Subcutaneous abdominal adipose tissue (tissue), 5 donors: ENCODE measurements around the gene MOCS3.

Source experiments
- H3K27ac ChIP-seq: one replicate; pipeline ENCODE4 v1.7.0; 2013; ENCODE audit warnings: low read depth, mild to moderate bottlenecking, inconsistent platforms, low read length, moderate library complexity
- H3K27me3 ChIP-seq, 5 donors: one replicate each; pipeline ENCODE4 v1.7.0; 2013; ENCODE audit warnings: low read length in 5 of 5, inconsistent platforms in 1 of 5; ENCODE audit not compliant: control insufficient read depth in 5 of 5, insufficient read depth in 4 of 5
- H3K36me3 ChIP-seq, 5 donors: one replicate each; pipeline ENCODE4 v1.7.0; 2013; ENCODE audit warnings: low read length in 5 of 5; ENCODE audit not compliant: control insufficient read depth in 5 of 5, insufficient read depth in 5 of 5
- H3K4me1 ChIP-seq, 5 donors: one replicate each; pipeline ENCODE4 v1.7.0; 2013; ENCODE audit warnings: low read length in 5 of 5, mild to moderate bottlenecking in 3 of 5, moderate library complexity in 1 of 5; ENCODE audit not compliant: control insufficient read depth in 5 of 5, insufficient read depth in 5 of 5
- H3K4me3 ChIP-seq, 5 donors: one replicate each; pipeline ENCODE4 v1.7.0; 2013; ENCODE audit warnings: low read length in 5 of 5, low read depth in 1 of 5
- H3K9ac ChIP-seq, 5 donors: one replicate each; pipeline ENCODE4 v1.7.0; 2013; ENCODE audit warnings: low read length in 5 of 5, mild to moderate bottlenecking in 4 of 5, moderate library complexity in 3 of 5
- H3K9me3 ChIP-seq, 5 donors: one replicate each; pipeline ENCODE4 v1.7.0; 2013; ENCODE audit warnings: low read length in 5 of 5; ENCODE audit not compliant: control insufficient read depth in 5 of 5
- donor health status: healthy.
- donor health status: healthy.
- donor health status: healthy.
- donor health status: healthy.
- donor health status: healthy.

The MOCS3 gene

DNA sequence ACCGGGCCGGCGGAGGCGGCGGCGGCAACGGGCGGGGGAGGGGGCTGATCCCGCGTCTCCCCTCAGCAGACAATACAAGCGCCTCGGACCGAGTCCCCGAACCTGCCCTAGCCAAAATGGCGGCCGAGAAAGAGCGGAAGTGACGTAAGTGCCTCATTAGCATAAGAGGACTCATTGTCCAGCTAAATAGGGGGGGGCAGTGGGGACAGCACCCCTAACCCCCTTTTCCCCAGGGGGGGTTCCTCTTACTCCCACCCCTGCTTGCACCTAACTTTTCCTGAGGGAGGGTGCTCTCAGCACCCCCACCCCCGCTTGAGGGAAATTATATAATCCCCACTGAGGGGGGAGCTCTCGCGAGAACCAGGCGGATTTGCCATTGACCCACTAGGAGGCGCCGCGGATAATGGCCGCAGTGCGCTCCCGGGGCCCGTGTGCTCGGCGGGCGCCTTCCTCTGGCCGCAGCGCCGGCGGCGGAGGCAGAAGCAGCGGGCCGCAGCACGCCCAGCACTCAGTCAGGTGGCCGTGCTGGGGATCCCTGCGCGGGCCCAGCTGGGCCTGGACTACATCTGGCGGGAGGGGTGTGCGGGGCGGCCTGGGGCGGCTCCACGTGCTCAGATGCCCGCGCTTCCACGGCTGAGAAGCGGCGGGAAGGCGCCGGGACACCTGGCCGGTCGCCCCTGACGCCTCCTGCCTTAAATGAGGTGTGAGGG is 27.2 kb upstream of the MOCS3 start, which contains the start of gene ADNP:
ADNP (minus strand) TSS at position 132 of the 710 bp plus-strand sequence. CDS start 27,441 bp downstream, outside the sequence.
- no peaks in the 10 kb centered on the region for H3K9me3 ChIP-seq
- H3K9ac ChIP-seq, result peak within 1 kb of the TSS; percentile 76 to 98 (median 85)
- peak within 1 kb of the TSS; percentile 97 for H3K27ac ChIP-seq
- H3K4me3 ChIP-seq, result peak within 1 kb of the TSS; percentile 65 to 86 (median 84)
- H3K36me3 ChIP-seq, result peaks cover 17 to 29% (median 25%) of the 10 kb centered on the region in 5 donors
- H3K27me3 ChIP-seq, result no peaks in the 10 kb centered on the region
- H3K4me1 ChIP-seq, result peaks cover 4 to 32% (median 26%) of the 10 kb centered on the region in 5 donors

GRCh38 chr20:50932016-50932485 is 26.6 kb upstream of the MOCS3 start:
- Histone ChIP-seq H3K9me3 (no peaks in the 10 kb centered on the region), H3K9ac (peak overlapping the region; percentile 49 to 98 (median 85)), H3K36me3 (peaks cover 20 to 34% (median 28%) of the 10 kb centered on the region in 5 donors), H3K27me3 (no peaks in the 10 kb centered on the region), H3K4me3 (peak overlapping the region; percentile 53 to 84 (median 64)), H3K4me1 (peaks cover 4 to 29% (median 26%) of the 10 kb centered on the region in 5 donors), H3K27ac (peak overlapping the region; percentile 97)

DNA sequence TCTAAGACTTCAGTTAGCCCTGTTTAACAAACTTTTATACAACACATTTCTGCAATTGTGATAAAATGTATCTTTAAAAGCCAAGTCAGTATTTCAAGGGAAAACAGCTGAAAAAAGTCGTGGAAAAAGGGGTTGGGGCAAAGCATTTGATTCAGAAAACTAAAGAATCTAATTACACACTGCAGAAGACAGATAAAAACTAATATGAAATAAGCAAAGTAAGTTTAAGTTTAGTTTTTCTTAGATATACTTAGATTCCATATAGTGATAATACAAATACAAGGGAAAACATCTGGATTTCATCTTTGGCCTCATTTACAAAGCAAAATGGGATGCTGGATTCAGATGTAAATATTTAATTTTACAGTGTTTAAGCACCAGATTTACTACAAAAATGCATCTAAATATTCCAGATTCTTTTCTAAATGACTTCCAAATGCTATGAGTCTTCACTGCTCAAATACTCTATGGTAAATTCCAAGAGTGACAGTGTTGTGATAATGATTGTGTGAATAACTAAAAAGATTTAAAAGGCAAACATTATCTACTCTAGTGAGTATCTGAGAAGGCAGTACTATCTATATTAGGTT is 25.8 kb upstream of the MOCS3 start:
- no peak overlapping the region for H3K27ac ChIP-seq
- peaks cover 22 to 35% (median 29%) of the 10 kb centered on the region in 5 donors for H3K36me3 ChIP-seq
- H3K27me3 ChIP-seq, result no peaks in the 10 kb centered on the region
- H3K9ac ChIP-seq, result peak overlapping the region in 1 of 5 donors; percentile 15
- H3K4me3 ChIP-seq, result no peak overlapping the region
- peaks cover 4 to 29% (median 25%) of the 10 kb centered on the region in 5 donors for H3K4me1 ChIP-seq
- H3K9me3 ChIP-seq, result no peaks in the 10 kb centered on the region

DNA sequence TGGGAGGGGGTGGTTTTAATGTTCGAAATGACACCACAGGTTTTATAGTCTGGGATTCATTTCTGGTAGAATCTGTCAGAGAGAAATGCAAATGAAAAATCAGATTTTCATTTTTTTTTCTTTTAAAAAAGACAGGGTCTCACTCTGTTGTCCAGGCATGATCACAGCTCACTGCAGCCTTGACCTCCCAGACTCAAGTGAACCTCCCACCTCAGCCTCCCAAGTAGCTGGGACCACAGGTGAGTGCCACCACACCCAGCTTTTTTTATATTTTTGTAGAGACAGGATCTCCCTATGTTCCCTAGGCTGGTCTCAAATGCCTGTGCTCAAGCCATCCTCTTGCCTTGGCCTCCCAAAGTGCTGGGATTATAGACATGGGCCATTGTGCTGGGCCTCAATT is 25.0 kb upstream of the MOCS3 start:
- Histone ChIP-seq H3K27ac (no peak overlapping the region), H3K36me3 (peaks cover 22 to 35% (median 29%) of the 10 kb centered on the region in 5 donors), H3K9me3 (no peaks in the 10 kb centered on the region)

GRCh38 chr20:50943069-50943468 is 15.5 kb upstream of the MOCS3 start:
- H3K36me3 ChIP-seq, result peaks cover 39 to 88% (median 64%) of the 10 kb centered on the region in 5 donors

More for the DNA sequence above, 25.0 kb upstream of the MOCS3 start:
- H3K27me3 ChIP-seq, result no peaks in the 10 kb centered on the region
- H3K9ac ChIP-seq, result no peak overlapping the region
- H3K4me1 ChIP-seq, result peaks cover 4 to 22% (median 21%) of the 10 kb centered on the region in 5 donors
- H3K4me3 ChIP-seq, result no peak overlapping the region

DNA sequence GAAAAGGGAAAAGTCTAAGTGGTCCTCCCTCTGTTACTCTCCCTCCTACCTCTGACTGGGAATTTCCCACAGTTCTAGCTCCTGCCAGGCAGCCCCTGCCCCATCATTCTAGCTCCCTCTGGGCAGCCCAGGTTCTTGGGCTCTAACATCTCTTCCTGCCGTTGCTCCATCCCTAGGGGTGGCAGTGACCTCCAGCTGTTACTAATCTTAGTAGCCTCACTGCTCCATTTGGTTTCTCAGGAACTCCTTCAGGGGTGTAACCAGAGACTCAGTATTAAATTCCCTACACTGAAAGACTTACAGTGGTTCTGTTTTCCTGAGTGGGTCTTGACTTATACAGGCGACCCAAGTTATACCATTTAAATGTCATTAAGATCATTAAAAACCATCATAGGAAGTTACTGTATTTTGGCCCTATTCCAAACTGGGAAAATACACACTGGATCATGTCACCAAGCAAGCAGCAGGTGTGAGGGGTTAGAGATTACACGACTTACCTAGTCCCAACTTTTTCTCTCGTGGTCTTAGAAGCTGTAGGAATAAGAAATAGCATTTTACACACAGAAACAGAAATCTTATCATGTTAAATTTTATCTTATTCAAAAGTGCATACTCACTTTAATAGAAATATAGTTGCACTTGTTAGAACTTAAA is 10.4 kb upstream of the MOCS3 start:
- Histone ChIP-seq H3K36me3 (peaks cover 58 to 81% (median 69%) of the 10 kb centered on the region in 5 donors), H3K4me1 (no peaks in the 10 kb centered on the region), H3K27me3 (no peaks in the 10 kb centered on the region), H3K27ac (no peak overlapping the region), H3K9ac (no peak overlapping the region), H3K9me3 (no peaks in the 10 kb centered on the region), H3K4me3 (no peak overlapping the region)

More at GRCh38 chr20:50943069-50943468, 15.5 kb upstream of the MOCS3 start:
- H3K4me3 ChIP-seq, result no peak overlapping the region
- H3K9ac ChIP-seq, result no peak overlapping the region
- H3K27ac ChIP-seq, result no peak overlapping the region
- H3K9me3 ChIP-seq, result no peaks in the 10 kb centered on the region
- H3K4me1 ChIP-seq, result no peaks in the 10 kb centered on the region
- H3K27me3 ChIP-seq, result no peaks in the 10 kb centered on the region

GRCh38 chr20:50953196-50953595 is 5.4 kb upstream of the MOCS3 start:
- H3K36me3 ChIP-seq, result peaks cover 35 to 50% (median 42%) of the 10 kb centered on the region in 5 donors
- H3K4me1 ChIP-seq, result peaks cover 7 to 21% (median 17%) of the 10 kb centered on the region in 5 donors
- H3K9ac ChIP-seq, result no peak overlapping the region
- H3K27ac ChIP-seq, result no peak overlapping the region
- H3K27me3 ChIP-seq, result no peaks in the 10 kb centered on the region
- H3K9me3 ChIP-seq, result no peaks in the 10 kb centered on the region
- no peak overlapping the region for H3K4me3 ChIP-seq

DNA sequence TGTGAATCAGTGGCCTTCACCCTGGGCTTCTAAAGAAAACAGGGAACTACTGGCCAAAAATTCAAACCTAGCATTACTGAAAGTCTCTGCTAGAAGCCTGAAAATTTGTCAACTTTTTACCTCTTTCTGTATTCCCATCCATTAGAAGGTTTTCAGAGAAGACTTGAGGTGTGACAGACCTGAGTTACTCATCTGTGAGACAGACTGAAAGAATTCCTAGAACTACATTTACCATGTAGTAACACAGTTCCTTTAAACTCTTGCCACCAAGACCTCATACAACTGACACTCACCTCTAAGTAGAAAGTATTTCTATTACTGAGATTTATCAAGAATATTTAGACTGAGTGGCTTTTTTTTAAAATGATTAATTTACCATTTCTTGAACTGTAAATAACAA is 4.8 kb upstream of the MOCS3 start:
- Histone ChIP-seq H3K36me3 (peaks cover 31 to 45% (median 38%) of the 10 kb centered on the region in 5 donors), H3K27me3 (no peaks in the 10 kb centered on the region), H3K9me3 (no peaks in the 10 kb centered on the region), H3K4me3 (no peak overlapping the region), H3K27ac (no peak overlapping the region), H3K9ac (no peak overlapping the region), H3K4me1 (peaks cover 7 to 22% (median 18%) of the 10 kb centered on the region in 5 donors)

GRCh38 chr20:50957276-50957675 is 1.3 kb upstream of the MOCS3 start:
- H3K27ac ChIP-seq, result peak overlapping the region; percentile 98
- H3K9ac ChIP-seq, result peak overlapping the region; percentile 95 to 98 (median 98)
- no peaks in the 10 kb centered on the region for H3K27me3 ChIP-seq
- H3K4me1 ChIP-seq, result peaks cover 14 to 44% (median 32%) of the 10 kb centered on the region in 5 donors
- peak overlapping the region; percentile 96 to 99 (median 99) for H3K4me3 ChIP-seq
- H3K9me3 ChIP-seq, result no peaks in the 10 kb centered on the region
- H3K36me3 ChIP-seq, result peaks cover 9 to 25% (median 19%) of the 10 kb centered on the region in 5 donors
